Right lobe of liver (tissue), 4 donors: ENCODE data around the gene TMEM92.

Experiments
- POLR2A ChIP-seq: fragments of 450-650 bp; IDR thresholded peaks from one replicate; pipeline ENCODE4 v1.6.1; 2017; ENCODE audit warnings: antibody characterized with exemption, mild to moderate bottlenecking
- TF ChIP-seq, protein P1 (sequence below), 4 donors: fragments of 200-600 bp in 3 of 4; fragments of 450-650 bp in 1 of 4; IDR thresholded peaks; one replicate each; pipeline versions ENCODE4 v1.5.1 to v1.8.0; 2016 to 2022; ENCODE audit warnings: antibody characterized with exemption in 4 of 4, mild to moderate bottlenecking in 2 of 4
- donor health status: DM: no; HTN: no; CAD: no.
- donor health status: DM: no; HTN: no; CAD: no.
- donor health status: DM: no; HTN: yes; CAD: no.

DNA sequence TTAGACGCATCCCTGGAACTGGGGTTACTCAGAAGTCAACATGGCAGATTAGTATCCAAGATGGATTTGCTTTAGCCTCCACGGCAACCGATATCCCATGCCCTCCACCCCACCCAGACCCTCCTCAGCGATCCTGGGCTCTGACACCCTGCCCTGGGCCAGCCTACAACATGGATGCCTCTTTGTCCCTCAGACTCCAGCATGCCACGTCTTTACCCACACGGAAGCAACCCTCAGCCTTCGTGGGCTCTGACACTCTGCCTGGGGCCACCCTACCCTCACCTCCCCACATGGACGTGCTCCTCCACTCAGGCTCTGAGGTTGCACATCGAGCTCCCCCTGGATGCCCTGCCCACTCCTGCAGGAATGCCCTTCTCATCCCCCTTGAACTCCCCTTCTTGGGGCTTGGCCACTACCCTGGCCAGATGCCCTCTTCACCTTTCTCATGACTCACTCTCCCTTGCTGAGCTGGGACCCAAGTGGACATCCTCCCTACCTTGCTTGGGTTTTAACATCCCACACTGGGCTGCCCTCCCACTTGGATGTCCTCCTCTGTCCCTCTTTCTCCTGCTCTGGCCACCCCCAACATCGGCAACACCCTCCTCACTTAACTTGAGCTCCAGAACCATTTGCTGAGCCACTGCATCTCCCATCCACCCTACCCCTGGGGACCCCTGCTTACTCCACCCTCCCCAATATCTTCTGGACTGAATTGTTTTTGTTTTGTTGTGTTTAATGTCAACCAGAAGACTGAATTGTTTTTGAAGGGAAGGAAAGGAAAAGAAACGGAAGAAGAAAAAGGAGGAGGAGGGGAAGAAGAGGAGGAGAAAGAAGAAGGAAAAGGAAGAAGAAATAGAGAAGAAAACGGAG is 18.3 kb upstream of the TMEM92 start:
- TF ChIP-seq, protein P1, sequence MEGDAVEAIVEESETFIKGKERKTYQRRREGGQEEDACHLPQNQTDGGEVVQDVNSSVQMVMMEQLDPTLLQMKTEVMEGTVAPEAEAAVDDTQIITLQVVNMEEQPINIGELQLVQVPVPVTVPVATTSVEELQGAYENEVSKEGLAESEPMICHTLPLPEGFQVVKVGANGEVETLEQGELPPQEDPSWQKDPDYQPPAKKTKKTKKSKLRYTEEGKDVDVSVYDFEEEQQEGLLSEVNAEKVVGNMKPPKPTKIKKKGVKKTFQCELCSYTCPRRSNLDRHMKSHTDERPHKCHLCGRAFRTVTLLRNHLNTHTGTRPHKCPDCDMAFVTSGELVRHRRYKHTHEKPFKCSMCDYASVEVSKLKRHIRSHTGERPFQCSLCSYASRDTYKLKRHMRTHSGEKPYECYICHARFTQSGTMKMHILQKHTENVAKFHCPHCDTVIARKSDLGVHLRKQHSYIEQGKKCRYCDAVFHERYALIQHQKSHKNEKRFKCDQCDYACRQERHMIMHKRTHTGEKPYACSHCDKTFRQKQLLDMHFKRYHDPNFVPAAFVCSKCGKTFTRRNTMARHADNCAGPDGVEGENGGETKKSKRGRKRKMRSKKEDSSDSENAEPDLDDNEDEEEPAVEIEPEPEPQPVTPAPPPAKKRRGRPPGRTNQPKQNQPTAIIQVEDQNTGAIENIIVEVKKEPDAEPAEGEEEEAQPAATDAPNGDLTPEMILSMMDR (IDR thresholded peaks at IDR 0.05) = no peak
- TF ChIP-seq POLR2A = no peak
